ENCODE results near the gene YPEL5.

GRCh38 chr2:30098266-30099005 lies 48.4 kb upstream of the YPEL5 start:
- TF ChIP-seq CTCF (IDR thresholded peaks at IDR 0.05 in 8 of 11, conservative IDR thresholded peaks at IDR 0.05 in 3 of 11) (no peak), POLR2A (IDR thresholded peaks at IDR 0.05) (no peak), POLR2AphosphoS5 (IDR thresholded peaks at IDR 0.05) (no peak)

Data from spleen (tissue), 7 donors.